ENCODE measurements around the gene LMX1B. TPM values are rescaled to one million over a fixed set of nuclear protein-coding genes. Genes with fewer than 3 reads are reported as not detected.

The LMX1B gene
- total and polyA plus RNA-seq, 3 donors from 2014 or later = 2.8 to 7.6 (median 7.6) TPM

DNA sequence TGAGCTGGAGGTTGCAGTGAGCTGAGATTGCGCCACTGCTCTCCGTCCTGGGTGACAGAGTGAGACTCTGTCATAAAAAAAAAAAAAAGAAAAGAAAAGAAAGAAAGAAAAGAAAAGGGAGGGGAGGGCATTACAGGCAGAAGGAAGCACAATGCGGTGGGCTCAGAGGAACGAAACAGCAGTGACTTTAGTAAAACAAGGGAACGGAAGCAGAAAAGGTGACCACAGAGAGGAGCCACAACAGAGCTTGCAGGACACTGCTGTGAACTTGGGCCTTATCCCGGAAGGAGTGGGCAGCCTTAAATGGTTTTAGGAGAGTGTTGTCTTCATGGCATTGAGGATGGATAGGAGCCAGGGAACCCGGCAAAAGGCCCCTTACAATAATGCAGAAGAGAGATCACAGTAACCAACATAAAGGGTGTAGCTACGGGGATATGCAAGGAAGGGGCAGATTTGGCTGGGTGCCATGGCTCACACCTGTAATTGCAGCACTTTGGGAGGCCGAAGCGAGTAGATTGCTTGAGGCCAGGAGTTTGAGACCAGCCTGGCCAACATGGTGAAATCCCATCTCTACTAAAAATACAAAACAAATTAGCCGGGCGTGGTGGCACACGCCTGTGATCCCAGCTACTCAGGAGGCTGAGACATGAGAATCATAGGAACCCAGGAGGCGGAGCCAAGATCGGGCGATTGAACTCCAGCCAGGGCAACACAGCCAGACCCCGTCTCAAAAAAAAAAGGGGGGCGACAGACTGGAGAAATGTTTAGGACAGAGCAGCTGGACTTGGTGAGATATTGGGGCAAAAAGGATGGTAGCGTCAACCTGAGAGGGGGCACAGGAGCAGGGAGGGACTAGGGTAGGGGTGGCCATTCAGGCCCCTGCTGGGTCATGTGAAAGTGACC is 107.2 kb downstream of the LMX1B start:
- intact Hi-C loops (cut with DNase I; ENCODE audit: low total_unique reads) = no loop called here
- no peaks in the 10 kb centered on the region for H3K27me3 ChIP-seq
- DNase-seq = no peak
- TF ChIP-seq, protein P1, sequence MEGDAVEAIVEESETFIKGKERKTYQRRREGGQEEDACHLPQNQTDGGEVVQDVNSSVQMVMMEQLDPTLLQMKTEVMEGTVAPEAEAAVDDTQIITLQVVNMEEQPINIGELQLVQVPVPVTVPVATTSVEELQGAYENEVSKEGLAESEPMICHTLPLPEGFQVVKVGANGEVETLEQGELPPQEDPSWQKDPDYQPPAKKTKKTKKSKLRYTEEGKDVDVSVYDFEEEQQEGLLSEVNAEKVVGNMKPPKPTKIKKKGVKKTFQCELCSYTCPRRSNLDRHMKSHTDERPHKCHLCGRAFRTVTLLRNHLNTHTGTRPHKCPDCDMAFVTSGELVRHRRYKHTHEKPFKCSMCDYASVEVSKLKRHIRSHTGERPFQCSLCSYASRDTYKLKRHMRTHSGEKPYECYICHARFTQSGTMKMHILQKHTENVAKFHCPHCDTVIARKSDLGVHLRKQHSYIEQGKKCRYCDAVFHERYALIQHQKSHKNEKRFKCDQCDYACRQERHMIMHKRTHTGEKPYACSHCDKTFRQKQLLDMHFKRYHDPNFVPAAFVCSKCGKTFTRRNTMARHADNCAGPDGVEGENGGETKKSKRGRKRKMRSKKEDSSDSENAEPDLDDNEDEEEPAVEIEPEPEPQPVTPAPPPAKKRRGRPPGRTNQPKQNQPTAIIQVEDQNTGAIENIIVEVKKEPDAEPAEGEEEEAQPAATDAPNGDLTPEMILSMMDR (IDR thresholded peaks at IDR 0.05) = no peak
- no peak for TF ChIP-seq POLR2A (IDR thresholded peaks at IDR 0.05)
- no peak overlapping the region for H3K27ac ChIP-seq
- H3K36me3 ChIP-seq (ENCODE audit: low read depth, missing control alignments) = no peaks in the 10 kb centered on the region
- no peak overlapping the region for H3K4me3 ChIP-seq
- WGBS, 2 donors = 88 to 90% methylated on average over 19 of the region's 19 CpGs
- peaks cover 3% of the 10 kb centered on the region for H3K4me1 ChIP-seq
- H3K9me3 ChIP-seq = no peaks in the 10 kb centered on the region

GRCh38 chr9:126721564-126721981 is 107.8 kb downstream of the LMX1B start:
- no peak for TF ChIP-seq POLR2A (IDR thresholded peaks at IDR 0.05)
- TF ChIP-seq, protein P1 (IDR thresholded peaks at IDR 0.05) = no peak
- no peak for DNase-seq
- H3K27me3 ChIP-seq = no peaks in the 10 kb centered on the region
- H3K4me3 ChIP-seq = no peak overlapping the region
- no peaks in the 10 kb centered on the region for H3K9me3 ChIP-seq
- H3K4me1 ChIP-seq = peaks cover 3% of the 10 kb centered on the region
- 81 to 88% methylated on average over 4 of the region's 4 CpGs for WGBS, 2 donors
- no peak overlapping the region for H3K27ac ChIP-seq
- no peaks in the 10 kb centered on the region for H3K36me3 ChIP-seq (ENCODE audit: low read depth, missing control alignments)
- intact Hi-C loops (cut with DNase I; ENCODE audit: low total_unique reads) = no loop called here

DNA sequence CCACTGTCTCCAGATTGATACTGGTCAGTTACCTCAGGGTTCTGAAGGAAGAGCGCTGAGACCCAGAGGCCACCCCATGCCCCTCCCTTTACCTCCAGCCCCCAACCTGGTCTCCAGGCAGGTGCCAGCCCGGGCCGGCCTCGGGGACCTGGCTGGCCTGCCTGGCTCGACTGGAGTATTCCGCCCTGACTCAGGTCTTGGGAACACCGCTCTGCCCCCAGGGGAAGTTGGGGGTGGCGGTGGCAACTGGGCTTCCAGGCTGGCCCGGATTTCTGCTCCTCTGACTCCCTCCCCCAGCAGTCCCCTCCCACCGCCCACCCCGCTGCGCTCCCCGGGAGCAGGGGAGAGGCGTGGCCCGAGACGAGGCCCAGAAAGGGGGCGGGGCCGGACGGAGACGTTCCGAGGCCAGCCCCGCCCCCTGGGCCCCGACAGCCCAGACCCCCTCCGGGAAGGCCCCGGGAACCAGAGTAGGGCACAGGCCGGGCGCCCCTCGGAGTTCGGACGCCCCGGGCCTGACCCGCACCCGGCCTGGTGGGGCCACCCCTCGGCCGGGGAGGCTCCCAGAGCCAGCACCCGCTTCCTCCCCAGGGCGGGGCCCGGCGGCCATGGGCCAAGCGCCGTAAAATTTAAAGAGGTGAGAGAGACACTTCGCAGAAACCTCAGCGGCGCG is 108.7 kb downstream of the LMX1B start:
- peak overlapping the region; percentile 55 to 72 for H3K4me3 ChIP-seq
- no peaks in the 10 kb centered on the region for H3K9me3 ChIP-seq
- 3% methylated on average over 6 to 44 of the region's 45 CpGs for WGBS, 2 donors
- peak; percentile 86 for DNase-seq
- peaks cover 3% of the 10 kb centered on the region for H3K4me1 ChIP-seq
- intact Hi-C loops (cut with DNase I; ENCODE audit: low total_unique reads) = no loop called here
- H3K27me3 ChIP-seq = no peaks in the 10 kb centered on the region
- H3K36me3 ChIP-seq (ENCODE audit: low read depth, missing control alignments) = no peaks in the 10 kb centered on the region
- peak overlapping the region; percentile 15 to 70 for H3K27ac ChIP-seq
- TF ChIP-seq POLR2A (IDR thresholded peaks at IDR 0.05) = no peak
- TF ChIP-seq, protein P1 (IDR thresholded peaks at IDR 0.05) = no peak

GRCh38 chr9:126722922-126723806 is 109.4 kb downstream of the LMX1B start:
- 1 to 4% methylated on average over 20 to 55 of the region's 68 CpGs for WGBS, 2 donors

More at GRCh38 chr9:126722922-126723806, 109.4 kb downstream of the LMX1B start:
- no peaks in the 10 kb centered on the region for H3K27me3 ChIP-seq
- H3K9me3 ChIP-seq = no peaks in the 10 kb centered on the region
- intact Hi-C loops (cut with DNase I; ENCODE audit: low total_unique reads) = no loop called here
- no peaks in the 10 kb centered on the region for H3K36me3 ChIP-seq (ENCODE audit: low read depth, missing control alignments)
- TF ChIP-seq POLR2A (IDR thresholded peaks at IDR 0.05) = no peak
- TF ChIP-seq, protein P1 (IDR thresholded peaks at IDR 0.05) = no peak
- DNase-seq = peak; percentile 50
- peak overlapping the region; percentile 15 to 70 for H3K27ac ChIP-seq
- peaks cover 3% of the 10 kb centered on the region for H3K4me1 ChIP-seq
- peak overlapping the region; percentile 55 to 72 for H3K4me3 ChIP-seq
